GM18909 (cell line): ENCODE results near the gene PPP1R27.

Experiments used
- ATAC-seq: cut with Tn5 transposase; IDR thresholded peaks from one replicate; pipeline ENCODE4 v1.9.1; 2021; ENCODE audit warnings: mild to moderate bottlenecking; ENCODE audit not compliant: unreplicated experiment, poor library complexity

Gene PPP1R27

GRCh38 chr17:81822996-81823819 is 11.6 kb downstream of the PPP1R27 start:
- no peak for ATAC-seq

GRCh38 chr17:81822312-81822637 is 12.6 kb downstream of the PPP1R27 start:
- ATAC-seq = no peak

GRCh38 chr17:81821603-81822311 is 13.1 kb downstream of the PPP1R27 start:
- ATAC-seq = no peak

GRCh38 chr17:81821147-81821546 is 13.7 kb downstream of the PPP1R27 start:
- ATAC-seq = no peak

- ATAC-seq = no peak
Observed at GRCh38 chr17:81819708-81820107, 15.1 kb downstream of the PPP1R27 start.

- ATAC-seq = no peak
Observed at GRCh38 chr17:81817758-81818147, 17.1 kb downstream of the PPP1R27 start.

GRCh38 chr17:81815646-81815986 is 19.2 kb downstream of the PPP1R27 start:
- ATAC-seq = no peak

- ATAC-seq = no peak
Observed at GRCh38 chr17:81814748-81815645, 19.9 kb downstream of the PPP1R27 start.

GRCh38 chr17:81813861-81814683 is 20.8 kb downstream of the PPP1R27 start:
- ATAC-seq = no peak

GRCh38 chr17:81813371-81813684 is 21.5 kb downstream of the PPP1R27 start:
- ATAC-seq = no peak

GRCh38 chr17:81812571-81813370 is 22.1 kb downstream of the PPP1R27 start:
- ATAC-seq = no peak

- no peak for ATAC-seq
Observed at GRCh38 chr17:81811705-81812570, 22.9 kb downstream of the PPP1R27 start.

- ATAC-seq = no peak
Observed at GRCh38 chr17:81810892-81811704, 23.8 kb downstream of the PPP1R27 start.

- ATAC-seq = no peak
Observed at GRCh38 chr17:81810476-81810875, 24.4 kb downstream of the PPP1R27 start.

- no peak for ATAC-seq
Observed at GRCh38 chr17:81809556-81809998, 25.3 kb downstream of the PPP1R27 start.

- no peak for ATAC-seq
Observed at GRCh38 chr17:81808778-81809555, 25.9 kb downstream of the PPP1R27 start.

- ATAC-seq = no peak
Observed at GRCh38 chr17:81807839-81808238, 27.0 kb downstream of the PPP1R27 start.
